ENCODE results near the gene PDGFRB.

DNA sequence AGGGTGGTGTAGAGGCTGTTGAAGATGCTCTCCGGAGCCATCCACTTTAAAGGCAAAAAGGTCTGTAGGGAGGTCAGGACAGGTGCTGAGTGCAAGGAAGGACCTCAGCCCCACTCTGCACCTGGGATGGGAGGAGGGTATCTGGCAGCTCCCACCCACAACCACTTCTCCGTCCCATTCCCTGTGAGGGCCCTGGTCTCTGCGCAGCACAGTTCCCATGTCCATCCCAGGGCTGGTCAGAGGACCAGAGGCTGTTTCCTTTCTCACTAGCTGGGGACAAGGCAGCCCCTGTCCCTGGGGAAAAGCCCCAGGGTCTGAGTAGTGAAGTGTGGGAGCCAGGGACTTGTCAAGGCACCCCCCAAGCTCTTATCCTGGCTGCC is 35.6 kb downstream of the PDGFRB start:
- no peak for TF ChIP-seq CTCF (IDR thresholded peaks at IDR 0.05)
- no peak for TF ChIP-seq POLR2A (IDR thresholded peaks at IDR 0.05)

Data from right lobe of liver (tissue), 4 donors.